ENCODE data around the gene MLLT1.

The MLLT1 gene

DNA sequence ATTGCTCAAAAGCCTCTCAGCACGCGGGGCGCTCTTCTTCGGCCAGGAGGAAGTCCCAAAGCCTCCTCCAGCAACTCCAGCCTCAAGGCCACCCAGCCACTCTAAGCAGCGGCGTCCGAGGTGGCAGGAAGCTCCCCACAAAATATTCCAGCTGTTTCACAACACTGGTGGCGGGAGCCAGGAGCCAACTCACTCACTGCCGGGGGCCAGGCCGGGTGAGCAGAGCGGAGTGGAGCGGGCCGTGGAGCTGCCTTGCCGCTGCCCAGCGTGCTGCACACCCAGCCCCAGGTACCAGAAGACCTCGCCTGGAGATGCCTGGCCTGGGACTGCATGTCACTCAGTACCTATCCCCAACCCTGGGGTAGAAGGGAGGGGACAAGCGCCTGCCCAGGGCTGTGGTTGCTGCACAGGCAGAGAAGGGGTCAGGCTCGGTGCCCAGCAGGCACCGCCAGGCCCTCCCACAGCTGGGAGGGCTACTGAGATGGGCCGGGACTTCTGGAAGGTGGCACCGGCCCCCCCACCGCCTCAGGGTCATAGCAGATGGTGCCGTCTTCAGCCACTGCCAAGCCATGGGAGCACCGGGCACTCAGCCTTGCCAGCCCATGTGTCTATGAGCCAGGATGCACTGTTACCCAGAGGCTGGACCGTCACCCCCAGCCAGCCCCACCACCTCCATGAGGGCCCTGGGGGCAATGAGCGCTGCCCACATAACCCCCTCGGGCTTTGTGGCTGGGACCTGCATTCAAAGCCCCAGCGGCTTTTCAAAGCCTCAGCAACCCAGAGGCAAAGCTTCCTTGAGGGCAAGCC is 59.2 kb downstream of the MLLT1 start:
- no peak for DNase-seq

DNA sequence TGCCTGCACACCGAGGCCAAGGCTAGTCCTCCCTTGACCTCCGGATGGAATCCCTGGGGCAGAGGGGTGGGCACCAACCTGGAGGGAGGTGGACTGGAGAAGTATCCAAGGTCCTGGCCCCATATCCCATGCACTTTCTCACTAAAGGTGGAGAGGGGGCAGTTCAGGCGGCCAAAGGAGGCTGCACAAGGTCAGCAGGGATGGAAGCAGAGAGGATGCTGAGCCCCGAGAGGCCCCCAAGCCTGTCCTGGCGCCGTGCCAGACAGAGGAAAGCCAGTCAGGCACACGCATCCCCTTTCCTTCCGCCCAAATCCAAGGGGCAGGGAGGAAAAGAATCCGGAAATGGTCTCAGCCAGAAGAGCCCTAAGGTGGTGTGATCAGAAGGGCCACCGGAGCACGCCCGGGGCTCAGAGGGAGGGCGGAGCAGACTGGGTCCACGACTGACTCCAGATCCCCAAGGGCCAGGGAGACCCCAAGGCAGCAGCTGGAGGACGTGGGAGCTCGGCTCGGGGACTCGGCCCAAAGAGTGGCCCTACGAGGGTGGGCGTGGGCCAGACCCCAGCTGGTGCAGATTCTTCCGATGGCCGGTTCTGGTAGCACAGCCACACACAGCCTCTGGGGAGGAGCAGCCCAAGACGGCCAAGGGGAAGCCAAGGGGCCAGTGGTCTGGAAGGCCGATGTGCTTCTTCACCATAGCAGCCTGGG is 60.0 kb downstream of the MLLT1 start:
- DNase-seq: no peak

DNA sequence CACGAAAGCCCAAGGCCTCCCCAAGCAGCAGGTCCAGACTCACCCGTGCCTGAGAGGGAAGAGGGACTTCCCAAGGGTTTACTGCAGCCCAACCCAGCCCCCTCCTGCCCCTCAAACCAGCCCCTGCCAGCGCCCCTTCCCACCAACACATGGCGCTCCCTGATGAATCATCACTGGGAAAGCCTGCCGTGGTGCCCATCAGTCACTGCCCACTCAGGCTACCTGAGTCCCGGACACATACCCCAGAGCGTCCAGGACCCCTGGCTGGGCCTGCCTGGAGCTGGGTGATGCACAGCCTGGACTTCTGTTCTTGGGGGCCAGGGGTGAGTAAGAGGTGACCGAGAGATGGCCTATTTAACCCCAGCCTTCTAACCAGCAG is 60.6 kb downstream of the MLLT1 start:
- no peak for DNase-seq

DNA sequence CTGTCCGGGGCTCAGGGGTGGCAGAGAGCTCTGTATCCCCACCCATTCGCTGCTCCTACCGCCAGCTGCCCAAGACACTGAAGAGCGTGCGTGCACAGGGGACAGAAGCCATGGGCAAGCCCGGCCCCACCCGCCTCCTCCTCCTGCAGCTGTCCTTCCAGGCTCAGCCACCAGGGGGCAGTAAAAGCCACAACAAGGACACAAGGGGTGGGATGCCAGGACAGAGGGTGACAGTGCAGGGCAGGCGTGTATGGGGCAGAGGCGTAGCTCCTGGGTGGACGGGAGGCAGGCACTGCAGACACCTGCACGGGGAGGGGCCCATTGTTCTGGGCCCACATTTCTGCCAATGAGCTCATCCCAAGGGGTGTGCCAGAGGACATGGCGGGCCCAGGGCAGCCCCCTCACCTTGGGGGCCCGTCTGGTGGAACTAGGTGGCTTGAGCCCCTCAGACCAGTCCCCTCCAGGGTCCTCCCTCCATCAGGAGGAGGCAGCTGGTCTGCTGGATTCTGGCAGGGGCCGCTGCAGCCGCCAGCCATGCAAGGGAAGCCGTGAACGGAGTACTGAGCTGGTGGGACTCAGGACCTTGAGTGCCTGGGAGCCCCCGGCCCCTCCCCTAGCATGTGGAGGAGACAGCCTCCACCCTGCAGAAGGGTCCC is 61.2 kb downstream of the MLLT1 start:
- peak; percentile 96 for DNase-seq

DNA sequence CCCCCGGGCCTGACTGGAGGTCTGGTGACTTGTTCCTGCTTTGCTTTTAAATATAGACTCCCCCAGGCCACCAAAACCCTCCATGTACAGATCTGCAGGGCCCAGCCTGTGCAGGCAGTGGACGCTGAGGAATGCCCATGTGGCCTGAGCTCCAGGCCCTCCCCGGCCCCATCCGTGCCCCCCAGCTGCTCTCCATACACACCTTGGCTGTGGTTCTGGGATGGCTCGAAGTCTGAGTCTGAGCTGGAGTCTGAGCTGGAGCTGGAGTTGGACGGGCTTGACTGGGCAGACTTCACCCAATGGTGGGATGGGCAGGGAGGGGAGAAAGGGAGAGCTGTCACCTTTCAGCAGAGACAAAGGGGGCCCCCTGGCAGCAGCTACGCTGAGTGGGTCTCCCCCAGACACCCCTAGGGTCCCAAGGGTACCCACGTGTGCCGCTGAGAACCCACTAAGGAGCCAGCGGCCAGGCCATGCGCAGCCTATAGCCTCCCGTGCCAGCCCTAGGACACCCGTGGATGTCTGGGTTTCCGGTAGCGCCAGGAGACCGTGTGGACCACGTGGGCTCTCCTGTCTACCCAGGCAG is 61.9 kb downstream of the MLLT1 start:
- peak; percentile 36 for DNase-seq

DNA sequence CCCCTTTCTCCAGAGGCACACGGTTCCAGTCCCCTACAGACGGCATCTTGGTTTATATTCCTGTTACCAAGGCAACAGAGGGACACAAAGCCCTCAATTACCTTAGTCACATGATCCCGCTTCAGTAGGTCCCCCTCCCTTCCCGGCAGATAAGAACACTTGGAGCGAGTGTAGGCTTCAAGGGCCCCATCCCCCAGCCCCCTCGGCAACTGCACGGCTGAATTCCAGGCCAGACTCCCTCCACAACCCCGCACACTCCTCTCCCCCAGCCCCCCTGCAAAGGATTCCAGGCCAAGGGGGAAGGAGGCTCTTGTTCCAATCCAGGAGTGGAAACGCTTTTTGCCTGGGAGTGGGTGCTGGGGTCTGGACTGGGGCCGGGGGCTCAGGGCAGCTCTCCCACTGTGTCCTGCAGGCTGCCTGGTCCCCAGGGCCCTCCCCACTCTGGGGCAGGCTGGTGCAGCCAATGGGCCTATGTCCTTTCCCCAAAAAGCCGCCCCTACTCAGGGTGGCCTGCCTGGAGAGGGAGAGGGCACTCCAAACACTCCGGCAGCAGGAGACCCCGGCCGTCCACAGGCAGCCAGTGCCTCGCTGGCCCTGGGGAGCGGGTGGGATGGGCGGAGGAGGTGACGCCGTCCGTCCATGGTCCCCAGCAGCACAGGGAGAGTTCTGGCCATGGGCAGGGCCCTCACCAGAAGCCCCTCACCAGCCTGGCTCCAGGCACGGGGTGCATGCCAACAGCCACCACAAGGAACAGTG is 62.6 kb downstream of the MLLT1 start:
- DNase-seq: no peak

DNA sequence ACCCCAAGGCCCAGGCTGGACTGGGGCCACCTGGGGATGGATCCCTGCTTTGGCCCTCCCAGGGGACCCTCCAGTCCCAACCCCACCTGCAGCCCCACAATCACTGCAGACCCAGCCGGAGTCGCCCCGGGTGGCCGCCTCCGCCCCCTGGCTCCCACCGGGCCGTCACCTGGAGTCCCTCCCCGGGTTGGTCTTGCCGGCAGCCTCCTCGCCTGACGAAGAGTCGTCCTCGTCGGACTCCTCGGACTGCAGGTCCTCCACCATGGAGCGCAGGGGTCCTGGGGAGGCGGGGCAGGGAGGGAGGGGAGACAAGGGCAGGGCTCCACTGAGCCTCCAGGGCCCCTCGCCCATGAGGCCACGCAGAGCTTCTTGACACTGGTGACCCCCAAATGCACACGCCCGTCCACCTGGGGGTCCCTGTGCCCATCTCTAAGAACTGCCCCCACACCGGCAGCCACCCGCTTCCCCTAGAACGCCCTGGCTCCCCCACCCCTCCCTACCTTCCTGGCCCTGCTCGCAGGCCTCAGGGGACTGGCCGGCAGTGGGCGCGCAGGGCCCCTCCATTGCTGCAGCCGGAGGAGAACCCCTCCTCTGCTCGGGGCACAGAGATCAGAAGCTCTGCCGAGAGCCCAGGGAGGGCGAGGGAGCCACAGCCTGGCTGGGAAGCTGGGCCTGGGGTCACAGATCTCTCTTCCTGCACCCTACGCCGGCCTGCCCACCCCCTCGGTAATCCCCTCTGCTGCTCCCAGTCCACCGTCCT is 63.4 kb downstream of the MLLT1 start:
- DNase-seq: peak; percentile 84

DNA sequence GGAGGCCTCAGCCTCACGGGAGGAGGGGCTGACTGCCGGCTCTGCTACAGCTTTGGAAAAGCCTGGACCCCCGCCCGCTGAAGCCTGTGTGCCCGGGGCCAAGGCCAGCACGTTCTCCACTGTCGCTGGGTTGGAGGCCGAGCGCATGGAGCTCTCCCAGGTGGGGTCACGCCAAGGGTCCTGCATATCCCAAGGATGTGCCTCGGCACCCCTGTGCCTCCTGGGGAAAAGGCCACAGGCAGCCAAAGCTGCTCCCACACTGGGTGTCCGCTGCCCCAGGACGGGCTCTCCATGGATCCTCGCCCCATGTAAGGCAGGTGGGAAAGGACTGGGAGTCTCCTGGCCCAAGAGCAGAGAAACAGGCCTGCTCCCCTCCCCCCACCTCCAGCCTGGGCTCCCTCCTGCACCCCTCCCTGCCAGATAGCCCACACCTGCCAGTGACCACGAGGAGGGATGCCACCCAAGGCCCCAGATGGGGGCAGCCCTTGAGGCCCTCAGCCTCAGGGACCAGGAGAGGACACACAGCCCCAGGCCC is 64.0 kb downstream of the MLLT1 start:
- no peak for DNase-seq

DNA sequence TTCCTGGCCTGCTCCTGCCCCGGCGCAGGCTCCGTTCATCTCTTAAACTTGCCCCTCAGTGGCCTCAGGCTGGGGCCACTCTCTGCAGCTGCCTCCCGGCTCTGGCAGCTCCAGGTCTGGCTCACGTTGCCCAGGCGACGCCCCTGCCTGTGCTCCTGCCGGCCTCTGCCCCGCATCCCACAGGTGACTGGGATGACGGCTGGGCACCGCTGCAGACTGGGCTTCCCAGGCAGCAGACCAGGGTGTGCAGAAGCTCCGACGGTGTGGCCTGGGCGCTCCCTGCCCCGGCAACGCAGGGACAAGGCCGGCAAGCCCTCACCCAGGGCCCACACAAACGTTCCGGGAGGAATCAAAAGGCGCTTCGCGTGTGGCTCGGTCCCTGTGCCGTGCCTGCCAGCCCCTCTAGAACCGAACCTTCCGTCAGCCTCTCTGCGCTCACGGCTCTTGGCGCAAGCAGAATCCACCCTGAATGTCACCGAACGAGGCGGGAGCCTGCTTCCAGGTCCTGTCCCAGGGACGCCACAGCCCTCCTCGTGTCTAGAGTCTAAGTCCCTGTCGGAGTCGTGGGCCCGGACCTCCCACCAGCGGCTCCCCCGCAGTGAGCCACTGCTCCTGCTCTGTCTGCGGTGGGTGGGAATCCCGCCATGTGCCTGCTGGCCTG is 64.8 kb downstream of the MLLT1 start:
- DNase-seq: no peak

DNA sequence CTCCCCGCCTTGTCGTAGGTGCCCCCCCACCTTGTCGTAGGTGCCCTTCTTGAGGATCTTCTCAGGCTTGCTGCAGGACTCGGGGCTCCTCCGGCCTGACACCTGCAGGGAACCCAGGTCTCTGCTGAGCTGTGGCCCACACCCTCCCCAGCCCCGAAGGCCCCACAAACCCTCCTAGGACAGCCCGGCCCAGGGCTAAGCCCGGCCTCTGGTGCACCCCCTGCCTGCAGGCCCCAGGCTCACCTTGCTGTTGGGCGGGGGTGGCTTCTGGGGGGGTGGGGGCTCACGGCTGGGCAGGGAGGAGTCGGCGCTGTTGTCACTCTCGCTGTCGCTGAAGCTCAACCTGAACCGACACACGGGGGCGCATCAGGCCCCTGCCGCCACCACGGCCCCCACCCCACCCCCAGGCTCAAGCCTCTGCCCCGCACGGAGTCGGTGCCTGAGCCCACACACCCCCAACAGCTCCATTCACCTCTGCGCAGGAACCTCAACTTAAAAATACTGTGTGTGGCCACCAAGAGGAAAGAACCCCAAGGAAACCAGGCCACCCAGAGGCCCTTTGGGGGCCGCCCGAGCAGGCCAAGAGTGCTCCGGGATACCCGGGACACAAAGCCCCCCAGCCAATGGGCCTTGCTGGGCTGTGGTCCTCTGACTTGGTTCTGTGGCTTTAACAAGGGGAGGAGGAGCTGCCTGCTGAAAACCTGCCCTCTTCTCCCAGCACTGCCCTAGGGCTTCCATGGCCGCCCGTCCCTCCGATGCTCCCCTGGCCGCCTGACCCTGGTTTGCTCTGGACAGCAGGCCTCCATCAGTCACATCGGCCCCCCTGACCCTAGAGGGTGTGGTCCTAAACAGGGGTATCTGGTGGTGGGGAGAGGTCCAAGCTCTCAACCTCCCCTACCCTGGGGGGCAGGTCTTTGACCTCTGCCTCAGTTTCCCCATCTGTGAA is 65.8 kb downstream of the MLLT1 start:
- no peak for DNase-seq

DNA sequence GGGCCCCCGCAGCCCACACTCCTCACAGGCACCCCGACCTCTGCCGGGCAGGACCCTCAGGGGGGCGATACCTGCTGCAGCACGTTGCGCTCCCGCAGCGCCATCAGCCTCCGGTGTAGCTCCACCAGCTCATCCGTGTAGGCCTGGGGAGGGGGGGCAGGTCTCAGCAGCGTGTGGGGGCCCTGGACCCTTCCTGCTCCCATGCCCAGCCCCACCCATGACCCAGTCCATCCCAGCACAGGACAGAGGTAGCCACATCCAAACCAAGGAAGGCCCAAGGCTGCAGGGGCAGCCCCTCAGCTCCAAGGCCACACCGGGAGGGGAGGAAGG is 66.5 kb downstream of the MLLT1 start:
- DNase-seq: no peak

DNA sequence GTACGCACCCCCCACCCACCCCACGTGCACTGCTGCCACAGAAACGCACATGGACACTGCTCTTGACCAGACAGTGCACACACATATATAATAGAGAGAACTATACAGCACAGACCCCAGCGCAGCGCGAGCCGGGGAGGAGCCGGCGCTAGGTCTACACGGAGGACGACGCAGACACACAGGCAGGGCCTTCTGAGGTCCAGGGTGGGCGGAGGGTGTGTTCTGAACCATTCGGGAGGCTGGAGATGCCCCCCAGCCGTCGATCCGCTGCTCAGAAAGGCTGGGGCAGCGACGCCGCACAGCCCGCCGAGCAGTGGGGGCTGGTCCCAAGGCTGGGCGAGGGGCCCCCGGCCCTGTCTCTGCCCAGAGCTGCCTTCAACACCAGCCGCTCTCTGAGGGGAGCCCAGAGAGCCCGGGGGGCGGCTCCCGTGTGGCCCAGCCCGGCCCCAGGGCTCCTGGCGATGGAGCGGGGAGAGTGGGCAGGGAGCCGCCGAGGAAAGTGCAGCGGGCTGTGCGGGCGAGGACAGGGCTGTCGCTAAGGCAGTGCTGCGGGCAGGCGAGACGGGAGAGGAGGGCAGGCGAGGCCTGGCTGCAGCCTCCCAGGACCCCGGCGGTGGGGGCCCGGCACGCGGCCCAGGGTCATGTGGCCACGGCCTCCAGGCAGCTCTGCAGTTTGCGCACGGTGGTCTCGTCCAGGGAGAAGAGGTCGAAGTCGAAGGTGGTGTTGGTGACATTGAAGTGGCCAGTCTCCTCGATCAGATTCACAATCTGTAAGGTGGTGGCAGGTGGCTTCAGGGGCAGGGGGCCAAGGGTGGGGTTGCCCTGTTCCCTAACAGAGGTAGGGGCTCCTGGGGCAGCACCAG is 67.1 kb downstream of the MLLT1 start:
- DNase-seq: no peak

DNA sequence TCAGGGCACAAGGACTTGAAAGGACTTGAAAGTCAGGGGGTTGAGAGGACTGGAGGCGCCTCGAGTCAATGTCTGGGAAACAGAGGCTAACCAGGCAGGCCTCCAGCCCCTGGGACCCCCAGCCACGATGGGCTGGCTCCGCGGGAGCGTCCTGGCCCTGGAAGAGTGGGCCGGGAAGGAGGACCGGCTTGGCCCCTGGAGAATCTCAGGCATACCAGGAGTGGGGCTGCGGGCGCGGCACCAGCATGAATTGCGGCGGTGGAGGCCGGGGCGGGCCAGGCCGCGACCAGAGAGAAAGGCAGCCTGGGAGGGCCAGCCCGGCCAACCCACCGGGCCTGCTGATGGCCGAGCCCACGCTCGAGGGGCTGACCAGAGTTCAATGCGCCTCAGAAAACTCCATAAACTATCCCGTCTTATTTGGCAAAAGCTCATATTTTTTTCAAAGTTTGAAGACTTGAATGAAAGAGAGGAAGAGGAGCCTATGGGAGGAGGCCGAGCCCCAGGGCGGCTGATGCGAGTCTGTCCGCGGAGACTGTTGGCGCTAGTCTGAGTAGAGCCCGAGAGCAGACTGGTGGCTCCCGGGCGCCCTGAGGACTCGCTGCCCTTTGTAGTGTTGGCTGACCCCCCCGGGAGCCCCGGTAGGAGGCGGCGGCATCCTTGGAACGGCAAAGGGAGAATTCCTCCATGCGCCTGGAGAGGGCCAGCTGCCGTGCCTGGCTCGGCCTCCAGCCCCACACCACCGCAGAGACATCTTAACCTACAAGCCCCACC is 68.0 kb downstream of the MLLT1 start:
- no peak for DNase-seq

DNA sequence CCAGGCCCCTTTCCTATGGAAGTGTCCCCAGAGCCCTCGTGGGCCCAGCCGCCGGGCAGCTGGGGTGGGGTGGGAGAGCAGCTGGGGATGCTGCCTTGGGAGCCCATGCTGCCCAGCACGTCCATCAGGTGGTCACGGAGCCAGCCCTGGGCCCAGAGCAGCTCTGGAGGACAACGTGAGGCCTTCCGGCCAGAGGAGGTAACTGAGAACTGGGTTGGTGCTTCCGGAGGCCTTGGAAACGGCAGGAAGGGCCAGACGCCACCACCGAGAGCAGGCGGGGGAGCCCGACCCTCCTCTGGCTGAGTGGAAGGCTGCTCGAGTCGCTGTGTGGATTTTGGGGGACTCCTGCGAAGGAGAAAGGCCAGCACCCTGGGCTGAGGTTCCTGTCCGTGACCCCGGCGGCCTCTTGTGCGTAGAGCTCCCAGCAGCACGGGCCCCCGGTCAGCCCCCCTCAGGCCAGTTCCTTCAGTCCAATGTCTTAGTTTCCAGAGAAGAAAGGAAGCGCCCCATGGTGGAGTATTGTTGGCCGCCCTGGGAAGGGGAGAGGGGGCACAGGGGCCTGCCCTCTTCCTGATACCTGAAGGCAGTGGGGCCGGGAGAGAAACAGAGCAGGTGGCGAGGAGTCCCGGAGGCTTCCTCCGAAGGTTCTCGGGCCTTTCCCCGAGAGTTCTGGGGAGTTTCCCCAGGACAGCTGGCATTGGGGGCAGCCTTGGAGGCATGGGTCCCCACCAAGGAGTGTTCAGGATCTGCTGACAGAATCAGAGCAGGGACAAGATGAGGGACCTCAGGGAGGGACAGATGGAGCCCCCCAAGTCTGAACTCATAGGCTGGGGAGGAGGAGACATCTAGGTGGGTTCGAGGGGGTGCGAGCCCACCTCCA is 68.8 kb downstream of the MLLT1 start:
- DNase-seq: no peak

DNA sequence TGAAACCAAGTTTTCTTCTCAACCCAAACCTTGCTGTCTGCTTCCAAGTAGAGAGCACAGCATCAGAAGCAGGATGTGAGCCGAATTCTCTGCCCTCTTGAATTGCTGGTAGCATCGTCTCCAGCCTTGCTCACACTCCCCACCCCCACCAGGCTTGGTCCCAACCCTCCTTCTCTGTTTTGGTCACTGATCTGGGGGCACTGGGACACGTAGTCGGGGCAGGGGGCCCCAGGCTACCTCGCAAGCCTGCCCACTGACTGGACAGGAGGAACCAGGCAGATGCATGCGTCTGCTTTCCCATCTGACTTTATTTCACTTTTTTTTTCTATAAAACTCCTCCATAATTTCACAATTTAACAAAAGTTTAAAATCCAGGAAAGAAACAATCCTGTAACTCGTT is 69.7 kb downstream of the MLLT1 start:
- DNase-seq: no peak

DNA sequence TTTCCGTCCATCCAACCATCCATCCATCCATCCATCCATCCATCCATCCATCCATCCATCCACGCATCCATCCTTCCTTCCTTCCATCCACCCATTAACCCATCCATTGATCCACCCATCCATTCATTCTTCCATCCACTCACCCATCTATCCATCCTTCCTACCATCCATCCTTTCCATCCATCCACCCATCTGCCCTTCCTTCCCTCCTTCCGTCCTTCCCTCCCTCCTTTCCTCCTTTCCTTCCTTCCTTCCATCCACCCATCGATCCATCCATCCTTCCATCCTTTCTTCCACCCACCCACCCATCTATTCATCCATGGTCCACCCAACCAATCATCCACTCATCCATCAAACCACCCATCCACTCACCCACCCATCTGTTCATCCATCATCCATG is 70.1 kb downstream of the MLLT1 start:
- no peak for DNase-seq

DNA sequence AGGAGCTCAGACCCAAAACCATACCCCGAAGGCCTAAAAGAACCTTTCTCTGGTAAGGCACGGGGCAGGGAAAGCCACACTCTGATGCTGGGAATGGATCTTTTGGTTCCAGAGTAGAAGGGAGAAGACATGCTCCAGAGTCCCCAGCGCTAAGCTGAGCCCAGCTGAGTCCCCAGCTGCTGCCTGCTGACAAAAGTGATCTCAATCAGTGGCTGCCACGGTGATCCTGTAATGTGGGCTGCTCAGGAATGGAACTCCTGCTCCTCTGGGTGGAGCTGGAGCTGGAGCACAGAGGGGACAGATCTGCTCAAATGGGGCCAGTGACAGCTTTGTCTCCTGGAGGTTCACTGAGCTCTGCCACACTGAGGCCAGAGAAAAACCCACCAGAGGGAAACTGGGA is 70.5 kb downstream of the MLLT1 start:
- no peak for DNase-seq

Measured in retina (tissue), 1 donor.